WERI-Rb-1 (cell line): ENCODE measurements around the gene TASP1.

Experiments
- DNase-seq: peaks from one replicate; pipeline ENCODE4 v3.0.0-alpha.2; 2020
- H3K27ac ChIP-seq: fragments of 250-450 bp; sonication (Bioruptor Pico); 2 replicates; pipeline ENCODE4 v1.5.1; 2020; ENCODE audit warnings: mild to moderate bottlenecking, moderate library complexity
- H3K27me3 ChIP-seq: fragments of 250-450 bp; sonication (Bioruptor Pico); 2 replicates; pipeline ENCODE4 v1.5.1; 2021; ENCODE audit warnings: mild to moderate bottlenecking, low read depth, moderate library complexity; ENCODE audit not compliant: insufficient read depth, severe bottlenecking
- H3K36me3 ChIP-seq: fragments of 250-450 bp; sonication (Bioruptor Pico); 2 replicates; pipeline ENCODE4 v1.5.1; 2020; ENCODE audit warnings: mild to moderate bottlenecking, moderate library complexity
- H3K4me3 ChIP-seq: 2 replicates; pipeline ENCODE4 v1.5.1; 2011; ENCODE audit warnings: low read depth, mild to moderate bottlenecking, control low read depth, low read length
- H3K9me3 ChIP-seq: fragments of 250-450 bp; sonication (Bioruptor Pico); 2 replicates; pipeline ENCODE4 v1.5.1; 2021; ENCODE audit warnings: mild to moderate bottlenecking, moderate library complexity; ENCODE audit not compliant: severe bottlenecking
- TF ChIP-seq, protein P1 (sequence below): IDR thresholded peaks from 2 replicates; pipeline ENCODE4 v1.5.1; 2011; ENCODE audit warnings: low read depth, mild to moderate bottlenecking, control low read depth, inconsistent platforms, low read length

Gene TASP1

GRCh38 chr20:13580707-13581106, 58.0 kb downstream of the TASP1 start:
- TF ChIP-seq, protein P1, sequence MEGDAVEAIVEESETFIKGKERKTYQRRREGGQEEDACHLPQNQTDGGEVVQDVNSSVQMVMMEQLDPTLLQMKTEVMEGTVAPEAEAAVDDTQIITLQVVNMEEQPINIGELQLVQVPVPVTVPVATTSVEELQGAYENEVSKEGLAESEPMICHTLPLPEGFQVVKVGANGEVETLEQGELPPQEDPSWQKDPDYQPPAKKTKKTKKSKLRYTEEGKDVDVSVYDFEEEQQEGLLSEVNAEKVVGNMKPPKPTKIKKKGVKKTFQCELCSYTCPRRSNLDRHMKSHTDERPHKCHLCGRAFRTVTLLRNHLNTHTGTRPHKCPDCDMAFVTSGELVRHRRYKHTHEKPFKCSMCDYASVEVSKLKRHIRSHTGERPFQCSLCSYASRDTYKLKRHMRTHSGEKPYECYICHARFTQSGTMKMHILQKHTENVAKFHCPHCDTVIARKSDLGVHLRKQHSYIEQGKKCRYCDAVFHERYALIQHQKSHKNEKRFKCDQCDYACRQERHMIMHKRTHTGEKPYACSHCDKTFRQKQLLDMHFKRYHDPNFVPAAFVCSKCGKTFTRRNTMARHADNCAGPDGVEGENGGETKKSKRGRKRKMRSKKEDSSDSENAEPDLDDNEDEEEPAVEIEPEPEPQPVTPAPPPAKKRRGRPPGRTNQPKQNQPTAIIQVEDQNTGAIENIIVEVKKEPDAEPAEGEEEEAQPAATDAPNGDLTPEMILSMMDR, result no peak
- H3K27me3 ChIP-seq, result no peaks in the 10 kb centered on the region
- H3K36me3 ChIP-seq, result peaks cover 5% of the 10 kb centered on the region; the same call in 1 of the 2 replicates
- no peak for DNase-seq
- no peak overlapping the region for H3K27ac ChIP-seq
- H3K4me3 ChIP-seq, result no peak overlapping the region
- peaks cover 3% of the 10 kb centered on the region for H3K9me3 ChIP-seq

DNA sequence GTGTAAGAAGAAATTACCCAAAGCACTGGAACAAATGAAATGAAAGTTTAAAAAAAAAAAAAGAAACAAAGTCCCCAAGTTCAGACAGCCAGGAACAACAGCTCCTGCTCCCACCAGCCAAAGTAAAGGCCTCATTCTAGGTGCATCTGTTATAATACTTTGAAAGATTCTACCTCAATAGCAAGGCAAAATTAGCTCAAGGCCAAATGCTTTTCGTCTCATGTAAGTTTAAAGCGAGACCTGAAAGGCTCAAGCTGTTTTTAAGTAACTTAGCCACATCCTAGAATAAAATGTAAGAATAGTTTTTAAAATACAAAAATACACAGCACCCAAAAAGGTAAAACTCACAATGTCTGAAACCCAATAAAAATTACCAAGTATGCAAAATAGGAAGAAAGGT, 64.7 kb downstream of the TASP1 start:
- H3K36me3 ChIP-seq, result no peaks in the 10 kb centered on the region
- no peaks in the 10 kb centered on the region for H3K27me3 ChIP-seq
- no peak overlapping the region for H3K27ac ChIP-seq
- TF ChIP-seq, protein P1, result no peak
- H3K9me3 ChIP-seq, result peaks cover 4% of the 10 kb centered on the region
- no peak for DNase-seq
- no peak overlapping the region for H3K4me3 ChIP-seq

DNA sequence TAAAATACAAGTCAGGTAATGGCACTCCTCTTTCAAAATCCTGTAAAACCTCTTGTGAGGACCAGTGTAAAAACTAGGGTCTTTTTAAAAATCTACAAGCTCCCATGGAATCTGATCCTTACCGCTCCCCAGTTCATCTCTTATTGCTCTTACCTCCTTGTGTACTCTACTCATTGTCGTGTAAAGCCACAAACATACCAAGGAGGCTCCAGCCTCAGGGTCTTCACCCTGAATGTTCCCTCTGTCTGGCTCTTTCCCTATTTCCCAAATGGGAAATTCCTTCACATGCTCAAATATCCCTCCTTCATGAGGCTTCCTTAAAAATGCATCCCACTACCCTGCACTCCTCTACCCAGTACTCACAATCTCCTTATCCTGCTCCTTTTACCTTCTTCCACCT, 67.1 kb downstream of the TASP1 start:
- Histone ChIP-seq H3K27me3 (no peaks in the 10 kb centered on the region), H3K27ac (no peak overlapping the region), H3K36me3 (no peaks in the 10 kb centered on the region), H3K9me3 (peaks cover 4% of the 10 kb centered on the region), H3K4me3 (no peak overlapping the region)
- TF ChIP-seq, protein P1, result no peak
- no peak for DNase-seq

GRCh38 chr20:13567663-13568062, 71.1 kb downstream of the TASP1 start:
- Histone ChIP-seq H3K4me3 (no peak overlapping the region), H3K36me3 (no peaks in the 10 kb centered on the region), H3K27me3 (no peaks in the 10 kb centered on the region), H3K27ac (no peak overlapping the region), H3K9me3 (no peaks in the 10 kb centered on the region)
- TF ChIP-seq, protein P1, result no peak
- no peak for DNase-seq

DNA sequence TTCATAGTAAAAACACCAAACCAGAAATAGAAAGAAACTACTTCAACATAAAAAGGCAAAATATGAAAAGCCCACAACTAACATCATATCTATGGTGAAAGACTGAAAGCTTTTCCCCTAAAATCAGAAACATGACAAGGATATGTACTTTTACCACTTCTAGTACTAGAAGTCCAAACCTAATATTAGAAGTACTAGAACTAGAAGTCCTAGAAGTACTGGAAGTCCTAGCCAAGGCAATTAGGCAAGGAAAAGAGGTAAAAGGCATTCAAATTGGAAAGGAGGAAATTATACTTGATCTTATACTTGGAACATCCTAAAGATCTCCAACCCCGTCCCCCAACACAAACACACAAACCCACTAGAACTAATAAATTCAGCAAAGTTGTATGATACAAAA, 74.9 kb downstream of the TASP1 start:
- Histone ChIP-seq H3K9me3 (no peaks in the 10 kb centered on the region), H3K27me3 (no peaks in the 10 kb centered on the region), H3K4me3 (no peak overlapping the region), H3K27ac (no peak overlapping the region), H3K36me3 (no peaks in the 10 kb centered on the region)
- DNase-seq, result no peak
- TF ChIP-seq, protein P1, result no peak

GRCh38 chr20:13554706-13555105, 84.0 kb downstream of the TASP1 start:
- Histone ChIP-seq H3K4me3 (no peak overlapping the region), H3K27ac (no peak overlapping the region)
- TF ChIP-seq, protein P1, result no peak

More at GRCh38 chr20:13554706-13555105, 84.0 kb downstream of the TASP1 start:
- Histone ChIP-seq H3K36me3 (no peaks in the 10 kb centered on the region), H3K9me3 (no peaks in the 10 kb centered on the region), H3K27me3 (no peaks in the 10 kb centered on the region)
- DNase-seq, result no peak
